Pancreas (tissue), 10 donors: ENCODE data around the gene ARSB. TPM values are rescaled to one million over a fixed set of nuclear protein-coding genes. Genes with fewer than 3 reads are reported as not detected.

ENCODE experiments used
- ATAC-seq, 4 donors: fragments of 200-7000 bp; cut with Tn5 transposase; one replicate each; pipeline versions ENCODE4 v1.8.0 to v1.9.1; 2020; ENCODE audit warnings: mild to moderate bottlenecking in 4 of 4, moderate library complexity in 4 of 4
- DNase-seq, 6 donors: peaks; one replicate each; pipeline ENCODE4 v3.0.0-alpha.2; 2020
- FAIRE-seq: peaks from 2 replicates; lab custom pipeline; 2012; peaks lifted over from hg19 to GRCh38; lab: Jason Lieb, UNC
- H3K27ac ChIP-seq, 4 donors: fragments of 200-600 bp; sonication (generic); 1 replicate in 3 of 4; 2 replicates in 1 of 4; pipeline versions ENCODE4 v1.5.0 to v1.8.0; 2020
- H3K27me3 ChIP-seq, 4 donors: fragments of 200-600 bp; one replicate each; pipeline ENCODE4 v1.8.0; 2021
- H3K36me3 ChIP-seq, 3 donors: fragments of 200-600 bp; sonication (generic) in 1 of 3; one replicate each; pipeline versions ENCODE4 v1.5.0 to v1.8.0; 2020 to 2021
- H3K4me1 ChIP-seq, 3 donors: fragments of 200-600 bp; one replicate each; pipeline ENCODE4 v1.8.0; 2021
- H3K4me3 ChIP-seq, 4 donors: fragments of 200-600 bp; sonication (generic) in 2 of 4; one replicate each; pipeline versions ENCODE4 v1.5.0 to v1.8.0; 2020 to 2021
- H3K9me3 ChIP-seq, 4 donors: fragments of 200-600 bp; one replicate each; pipeline ENCODE4 v1.8.0; 2021
- CTCF ChIP-seq, 4 donors: fragments of 200-600 bp; sonication (generic) in 3 of 4; IDR thresholded peaks; one replicate each; pipeline versions ENCODE4 v1.5.0 to v1.8.0; 2021; ENCODE audit warnings: antibody characterized with exemption in 4 of 4
- WGBS, 2 donors: extraction: QIAGEN DNeasy Blood & Tissue Kit; methylation state at CpG; one replicate each; pipeline ENCODE4 v1.1.7; 2013; 5-methylcytosine and 5-hydroxymethylcytosine counted together
- intact Hi-C, 3 donors: fragments of 100-400 bp; cut with DNase I; formaldehyde crosslinking; loops; one replicate each; pipeline versions ENCODE4 v1.11.1 to v1.14.2; 2022
- polyA plus RNA-seq, 2 donors: library from polyadenylated mRNA; stranded (reverse); fragments of 200-250 nt; gene quantifications; one replicate each; pipeline ENCODE4 v1.2.3, GENCODE V29; 2013
- total RNA-seq, 6 donors: library from RNA; stranded (reverse); fragmentation: NEBNext Ultra II Directional in 4 of 6; extraction: Animal tissue kit (Norgen Biotek cat#: 25700) in 4 of 6; gene quantifications; one replicate each; pipeline versions ENCODE4 v1.2.1 to v1.2.4, GENCODE V29; 2021 to 2023
- donor health status: healthy with polysubstance abuse.
- donor health status: DM: no; HTN: no; CAD: no; lungs with moderate emphysema.
- donor health status: DM: no; HTN: no; CAD: no.
- donor health status: control.
- donor health status: control.
- donor health status: Bipolar disorder and iron deficiency.
- donor health status: DM: yes; HTN: yes; CAD: no.
- donor health status: DM: no; HTN: no; CAD: no.
- donor health status: DM: no; HTN: no; CAD: no.
- donor health status: DM: yes; HTN: yes; CAD: no.

Gene ARSB
- total and polyA plus RNA-seq, 8 donors, result 1.6 to 11.5 (median 5.8) TPM

- intact Hi-C loops, result loop anchor here in 1 of 3 donors (10.0 kb wide), 1 partner anchor 48 kb away; no protein-coding TSS in a partner anchor
- Histone ChIP-seq H3K4me3 (no peak overlapping the region), H3K4me1 (no peaks in the 10 kb centered on the region), H3K36me3 (no peaks in the 10 kb centered on the region), H3K27me3 (no peaks in the 10 kb centered on the region), H3K9me3 (no peaks in the 10 kb centered on the region), H3K27ac (no peak overlapping the region)
- WGBS, 2 donors, result 91 to 94% methylated on average over 4 of the region's 4 CpGs
- DNase-seq (no peak), ATAC-seq (no peak), FAIRE-seq (no peak)
- no peak for TF ChIP-seq CTCF (IDR thresholded peaks at IDR 0.05)
Measured at GRCh38 chr5:78953092-78953800, 31.9 kb downstream of the ARSB start.

GRCh38 chr5:78930721-78931120, 54.4 kb downstream of the ARSB start:
- TF ChIP-seq CTCF (IDR thresholded peaks at IDR 0.05), result no peak
- no peaks in the 10 kb centered on the region for H3K27me3 ChIP-seq
- H3K27ac ChIP-seq, result no peak overlapping the region
- ATAC-seq, result no peak
- 93 to 94% methylated on average over 9 of the region's 9 CpGs for WGBS, 2 donors
- peaks cover 0 to 14% (median 3%) of the 10 kb centered on the region in 3 donors for H3K4me1 ChIP-seq
- no peaks in the 10 kb centered on the region for H3K36me3 ChIP-seq
- no peak for FAIRE-seq
- intact Hi-C loops, result no loop called here
- no peaks in the 10 kb centered on the region for H3K9me3 ChIP-seq
- no peak for DNase-seq
- no peak overlapping the region for H3K4me3 ChIP-seq

GRCh38 chr5:78929833-78930232, 55.3 kb downstream of the ARSB start:
- peaks cover 7 to 23% (median 11%) of the 10 kb centered on the region in 3 donors for H3K4me1 ChIP-seq
- no peak for TF ChIP-seq CTCF (IDR thresholded peaks at IDR 0.05)
- ATAC-seq, result no peak
- H3K36me3 ChIP-seq, result no peaks in the 10 kb centered on the region
- H3K9me3 ChIP-seq, result no peaks in the 10 kb centered on the region
- no peaks in the 10 kb centered on the region for H3K27me3 ChIP-seq
- no peak for DNase-seq
- H3K4me3 ChIP-seq, result no peak overlapping the region
- intact Hi-C loops, result no loop called here
- no peak for FAIRE-seq
- H3K27ac ChIP-seq, result no peak overlapping the region
- WGBS, 2 donors, result 87 to 92% methylated on average over 4 of the region's 4 CpGs

- Histone ChIP-seq H3K4me1 (peaks cover 10 to 27% (median 11%) of the 10 kb centered on the region in 3 donors), H3K27ac (no peak overlapping the region), H3K36me3 (no peaks in the 10 kb centered on the region), H3K27me3 (no peaks in the 10 kb centered on the region), H3K9me3 (no peaks in the 10 kb centered on the region), H3K4me3 (no peak overlapping the region)
- TF ChIP-seq CTCF (IDR thresholded peaks at IDR 0.05), result no peak
- ATAC-seq (peak; percentile 17 to 37 (median 30)), FAIRE-seq (no peak), DNase-seq (no peak)
- 95% methylated on average over 3 of the region's 3 CpGs for WGBS, 2 donors
- intact Hi-C loops, result no loop called here
Measured at GRCh38 chr5:78927657-78928282, 57.3 kb downstream of the ARSB start.

GRCh38 chr5:78926252-78926651, 58.9 kb downstream of the ARSB start:
- Histone ChIP-seq H3K4me3 (no peak overlapping the region), H3K4me1 (peaks cover 10 to 33% (median 14%) of the 10 kb centered on the region in 3 donors), H3K27ac (no peak overlapping the region), H3K9me3 (no peaks in the 10 kb centered on the region), H3K27me3 (no peaks in the 10 kb centered on the region), H3K36me3 (no peaks in the 10 kb centered on the region)
- DNase-seq, result no peak
- ATAC-seq, result no peak
- intact Hi-C loops, result no loop called here
- TF ChIP-seq CTCF (IDR thresholded peaks at IDR 0.05), result no peak
- no peak for FAIRE-seq
- WGBS, 2 donors, result 94 to 97% methylated on average over 2 of the region's 2 CpGs
